Naive thymus-derived CD4-positive, alpha-beta T cell (primary cell): Measurements from ENCODE around the gene LIN54. TPM values are rescaled to one million over a fixed set of nuclear protein-coding genes. Genes with fewer than 3 reads are reported as not detected.
"Not testable (repeated sequence)": the region's sequence is repeated elsewhere in the genome, so short reads cannot be mapped to it uniquely, and the experiment has no call there.

Experiments
- ATAC-seq: fragments of 150-1000 bp; cut with Tn5 transposase; 2 replicates; pipeline ENCODE4 v1.10.0; 2021; ENCODE audit warnings: mild to moderate bottlenecking, moderate library complexity
- CTCF ChIA-PET: fragments of 350-600 bp; sonication (Branson Sonifier 250); formaldehyde crosslinking; loops from one replicate; lab custom pipeline; 2021; ENCODE audit warnings: antibody characterized with exemption; lab: Charles Lee
- POLR2A ChIA-PET: fragments of 350-600 bp; sonication (Branson Sonifier 250); formaldehyde crosslinking; loops from one replicate; lab custom pipeline; 2021; ENCODE audit warnings: antibody characterized with exemption, inconsistent platforms; lab: Charles Lee
- DNase-seq, 9 donors: peaks; one replicate each; pipeline versions ENCODE4 v3.0.0 to v3.0.0-alpha.2; 2020 to 2022; ENCODE audit warnings: mixed read lengths in 1 of 9
- H3K27ac ChIP-seq: one replicate; pipeline ENCODE4 v1.7.0; 2013; ENCODE audit warnings: mild to moderate bottlenecking, low read depth, low read length, moderate library complexity
- H3K27me3 ChIP-seq, 2 donors: one replicate each; pipeline ENCODE4 v1.7.0; 2013; ENCODE audit warnings: low read length in 2 of 2, mild to moderate bottlenecking in 2 of 2, moderate library complexity in 2 of 2; ENCODE audit not compliant: control insufficient read depth in 2 of 2, insufficient read depth in 2 of 2
- H3K36me3 ChIP-seq, 3 experiments: 1 replicate in 2 of 3; 2 replicates in 1 of 3; pipeline ENCODE4 v1.7.0; 2013; ENCODE audit warnings: low read length in 3 of 3, mild to moderate bottlenecking in 3 of 3, moderate library complexity in 1 of 3; ENCODE audit not compliant: insufficient read depth in 3 of 3, control insufficient read depth in 2 of 3
- H3K4me1 ChIP-seq, 2 donors: one replicate each; pipeline ENCODE4 v1.7.0; 2013; ENCODE audit warnings: low read length in 2 of 2, mild to moderate bottlenecking in 2 of 2, moderate library complexity in 1 of 2; ENCODE audit not compliant: control insufficient read depth in 2 of 2, insufficient read depth in 2 of 2
- H3K4me3 ChIP-seq: 2 replicates; pipeline ENCODE4 v1.7.0; 2013; ENCODE audit warnings: mild to moderate bottlenecking, low read length
- H3K9me3 ChIP-seq, 3 experiments: 1 replicate in 2 of 3; 2 replicates in 1 of 3; pipeline ENCODE4 v1.7.0; 2013; ENCODE audit warnings: low read length in 3 of 3; ENCODE audit not compliant: control insufficient read depth in 2 of 3
- H3K27ac Mint-ChIP-seq, 9 donors: one replicate each; pipeline ENCODE4 v1.8.0; 2020 to 2022; ENCODE audit warnings: mixed read lengths in 9 of 9, mild to moderate bottlenecking in 8 of 9, moderate library complexity in 5 of 9, inconsistent platforms in 2 of 9
- H3K27me3 Mint-ChIP-seq, 5 donors: one replicate each; pipeline ENCODE4 v1.8.0; 2021 to 2022; ENCODE audit warnings: mixed read lengths in 5 of 5, mild to moderate bottlenecking in 1 of 5
- H3K36me3 Mint-ChIP-seq, 5 donors: one replicate each; pipeline ENCODE4 v1.8.0; 2020 to 2022; ENCODE audit warnings: mixed read lengths in 5 of 5, mild to moderate bottlenecking in 3 of 5, inconsistent platforms in 1 of 5
- H3K4me1 Mint-ChIP-seq, 7 donors: one replicate each; pipeline ENCODE4 v1.8.0; 2020 to 2022; ENCODE audit warnings: mixed read lengths in 7 of 7, mild to moderate bottlenecking in 3 of 7, inconsistent platforms in 1 of 7
- H3K4me3 Mint-ChIP-seq, 10 donors: one replicate each; pipeline ENCODE4 v1.8.0; 2020 to 2022; ENCODE audit warnings: mild to moderate bottlenecking in 10 of 10, mixed read lengths in 10 of 10, moderate library complexity in 6 of 10, inconsistent platforms in 2 of 10
- H3K9me3 Mint-ChIP-seq, 11 donors: one replicate each; pipeline ENCODE4 v1.8.0; 2020 to 2022; ENCODE audit warnings: mixed read lengths in 11 of 11, mild to moderate bottlenecking in 4 of 11, inconsistent platforms in 1 of 11, moderate library complexity in 1 of 11
- intact Hi-C, 2 donors: fragments of 100-400 bp; cut with micrococcal nuclease; formaldehyde crosslinking; loops; one replicate each; pipeline ENCODE4 v1.15.1; 2023
- polyA plus RNA-seq, 2 donors: library from polyadenylated mRNA; unstranded; fragments of 300-500 nt; fragmentation: Illumina TruSeq; gene quantifications; one replicate each; pipeline ENCODE4 v1.2.3, GENCODE V29; 2021
- total RNA-seq, 6 experiments: library from RNA in 5 of 6; stranded (reverse) in 5 of 6; gene quantifications; 1 replicate in 5 of 6; 2 replicates in 1 of 6; pipeline ENCODE4 v1.2.3 and lab custom pipeline; 2021 to 2026

LIN54 gene
- total and polyA plus RNA-seq, 7 experiments from 2014 or later, result 11.0 to 30.7 (median 16.6) TPM

- peaks cover 0 to 17% (median 0%) of the 10 kb centered on the region in 5 donors for H3K36me3 Mint-ChIP-seq
- POLR2A ChIA-PET, ATAC-seq, H3K27me3 ChIP-seq, H3K4me3 ChIP-seq, DNase-seq, H3K4me3 Mint-ChIP-seq, H3K27ac ChIP-seq, H3K9me3 ChIP-seq, H3K27me3 Mint-ChIP-seq, H3K36me3 ChIP-seq, CTCF ChIA-PET, H3K4me1 ChIP-seq, H3K9me3 Mint-ChIP-seq, intact Hi-C loops: not testable (repeated sequence)
- peak overlapping the region in 1 of 9 donors; percentile 31 for H3K27ac Mint-ChIP-seq
- peaks cover 11 to 42% (median 36%) of the 10 kb centered on the region in 7 donors for H3K4me1 Mint-ChIP-seq
Observed at GRCh38 chr4:83043157-83043556, 32.5 kb upstream of the LIN54 start.

DNA sequence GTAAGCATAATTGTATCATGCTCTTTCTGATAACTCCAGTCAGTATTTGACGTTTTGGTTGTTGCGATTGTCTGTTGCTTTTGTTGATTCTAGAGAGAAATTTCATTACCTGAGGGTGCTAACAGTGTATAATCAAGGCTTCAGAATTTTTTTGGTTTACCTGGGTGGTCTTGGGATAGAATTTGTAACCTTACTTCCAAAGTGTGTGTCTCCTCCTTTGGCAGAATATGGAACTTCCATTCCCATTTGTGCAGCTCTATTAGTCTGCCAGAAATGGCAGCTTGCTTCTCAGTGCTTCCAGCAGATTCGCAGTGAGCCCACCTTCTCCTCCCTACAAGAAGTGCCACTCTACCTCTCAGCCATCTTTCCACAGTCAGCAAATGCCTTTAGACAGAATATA, 29.6 kb upstream of the LIN54 start:
- Mint-ChIP-seq H3K27me3 (no peaks in the 10 kb centered on the region), H3K36me3 (peaks cover 0 to 13% (median 0%) of the 10 kb centered on the region in 5 donors), H3K9me3 (no peaks in the 10 kb centered on the region), H3K4me1 (peaks cover 21 to 59% (median 48%) of the 10 kb centered on the region in 7 donors), H3K4me3 (peak overlapping the region in 1 of 10 donors; percentile 29), H3K27ac (peak overlapping the region in 3 of 9 donors; percentile 12 to 39 (median 28))
- intact Hi-C loops, result no loop called here
- Histone ChIP-seq H3K27ac (no peak overlapping the region), H3K9me3 (no peaks in the 10 kb centered on the region), H3K4me3 (no peak overlapping the region), H3K4me1 (peaks cover 8 to 27% of the 10 kb centered on the region in 2 donors), H3K36me3 (peaks cover 0 to 1% (median 0%) of the 10 kb centered on the region in 3 experiments), H3K27me3 (no peaks in the 10 kb centered on the region)
- DNase-seq, result no peak
- POLR2A ChIA-PET, result interaction anchor here (1.4 kb wide), 1 partner anchor 27 kb away, joined by 3 read pairs; no protein-coding TSS in a partner anchor
- CTCF ChIA-PET, result interaction anchor here (1.4 kb wide), 1 partner anchor 27 kb away, joined by 3 read pairs; no protein-coding TSS in a partner anchor
- no peak for ATAC-seq

GRCh38 chr4:83036991-83037665, 26.5 kb upstream of the LIN54 start:
- peaks cover 0 to 2% (median 0%) of the 10 kb centered on the region in 11 donors for H3K9me3 Mint-ChIP-seq
- intact Hi-C loops, result loop anchor here in 1 of 2 donors (10.0 kb wide), 1 partner anchor 752 kb away; no protein-coding TSS in a partner anchor
- Histone ChIP-seq H3K4me1 (peaks cover 4 to 23% of the 10 kb centered on the region in 2 donors), H3K27me3 (no peaks in the 10 kb centered on the region), H3K9me3 (no peaks in the 10 kb centered on the region), H3K4me3 (no peak overlapping the region), H3K27ac (no peak overlapping the region), H3K36me3 (peaks cover 0 to 4% (median 0%) of the 10 kb centered on the region in 3 experiments)
- H3K27ac Mint-ChIP-seq, result peak overlapping the region in 3 of 9 donors; percentile 29 to 66 (median 53)
- CTCF ChIA-PET, result interaction anchor here (1.0 to 2.3 kb wide), 3 partner anchors 22 to 247 kb away, joined by 3 to 5 read pairs (median 3); partner anchors contain the start of gene COQ2
- POLR2A ChIA-PET, result interaction anchor here (0.7 to 2.1 kb wide), 6 partner anchors 10 to 1437 kb away, joined by 3 to 7 read pairs (median 4); partner anchors contain the start of gene LIN54
- ATAC-seq, result no peak
- H3K27me3 Mint-ChIP-seq, result no peaks in the 10 kb centered on the region
- peaks cover 20 to 55% (median 45%) of the 10 kb centered on the region in 7 donors for H3K4me1 Mint-ChIP-seq
- peak overlapping the region; percentile 38 to 100 (median 80) for H3K4me3 Mint-ChIP-seq
- DNase-seq, result no peak
- H3K36me3 Mint-ChIP-seq, result peaks cover 0 to 13% (median 0%) of the 10 kb centered on the region in 5 donors

DNA sequence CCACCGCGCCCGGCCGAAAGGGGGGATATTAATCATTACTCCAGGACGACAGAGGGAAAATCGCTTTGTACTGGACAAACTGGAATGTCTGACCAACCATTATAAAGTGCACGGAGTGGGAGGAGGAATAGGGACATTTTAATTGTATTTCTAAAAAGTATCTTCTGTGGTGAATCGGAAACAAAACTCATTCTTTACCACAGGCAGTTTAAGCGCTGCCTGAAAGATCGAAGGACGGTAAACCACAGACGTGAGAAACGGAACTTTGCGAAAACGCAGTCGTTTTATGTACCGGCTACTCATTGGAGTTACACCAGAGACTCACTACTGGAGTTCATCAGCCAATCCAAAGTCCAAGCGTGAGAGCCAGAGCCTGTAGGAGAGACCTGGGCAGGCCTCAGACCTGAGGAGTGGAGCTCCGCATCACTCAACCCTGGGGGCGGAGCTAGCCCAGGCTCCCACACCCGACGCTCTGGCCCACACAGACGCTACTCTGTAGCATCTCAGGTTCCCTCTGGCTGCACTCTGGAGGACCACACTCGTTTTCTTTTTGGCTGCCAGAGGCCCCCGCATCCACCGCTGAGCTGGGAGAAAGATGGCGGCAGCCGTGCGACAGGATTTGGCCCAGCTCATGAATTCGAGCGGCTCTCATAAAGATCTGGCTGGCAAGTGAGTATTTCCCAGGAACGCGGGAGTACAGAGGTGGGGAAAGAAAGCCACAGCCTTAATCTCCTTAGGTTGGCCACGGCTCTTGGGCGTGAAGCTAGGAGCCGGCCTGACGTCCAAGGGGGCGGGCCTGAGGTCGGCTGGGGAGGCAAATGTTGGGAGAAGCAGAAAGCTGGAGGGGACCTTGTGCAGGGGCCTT, 24.2 kb upstream of the LIN54 start, which contains the start of gene COPS4:
Gene COPS4, plus strand, starts transcription at position 554 of the 865 bp plus-strand sequence. Its CDS starts 42 bp downstream, at position 596.
- DNase-seq (peak; percentile 77 to 98 (median 97)), ATAC-seq (peak; percentile 99)
- Histone ChIP-seq H3K4me1 (peaks cover 4 to 19% of the 10 kb centered on the region in 2 donors), H3K27ac (peak within 1 kb of the TSS; percentile 94), H3K27me3 (no peaks in the 10 kb centered on the region), H3K9me3 (no peaks in the 10 kb centered on the region), H3K4me3 (peak within 1 kb of the TSS; percentile 98), H3K36me3 (peaks cover 0 to 4% (median 0%) of the 10 kb centered on the region in 3 experiments)
- H3K4me1 Mint-ChIP-seq, result peaks cover 19 to 44% (median 35%) of the 10 kb centered on the region in 7 donors
- POLR2A ChIA-PET, result interaction anchor here (0.6 to 1.4 kb wide), 27 partner anchors 10 to 660 kb away, joined by 3 to 59 read pairs (median 4); partner anchors contain the start of genes ABRAXAS1, COQ2, HELQ and HNRNPD
- intact Hi-C loops, result loop anchor here (1.0 to 10.0 kb wide), 16 partner anchors 22 to 750 kb away; partner anchors contain the start of genes COQ2 (in 2 of the 2), HELQ (in 2 of the 2), SEC31A (in 2 of the 2) and THAP9 (in 2 of the 2)
- peak within 1 kb of the TSS; percentile 92 to 100 (median 98) for H3K4me3 Mint-ChIP-seq
- CTCF ChIA-PET, result interaction anchor here (0.7 to 1.3 kb wide), 15 partner anchors 10 to 573 kb away, joined by 3 to 11 read pairs (median 3); partner anchors contain the start of genes COQ2 and LIN54
- peak within 1 kb of the TSS; percentile 94 to 100 (median 97) for H3K27ac Mint-ChIP-seq
- peaks cover 0 to 4% (median 0%) of the 10 kb centered on the region in 5 donors for H3K36me3 Mint-ChIP-seq
- peaks cover 0 to 2% (median 0%) of the 10 kb centered on the region in 11 donors for H3K9me3 Mint-ChIP-seq
- no peaks in the 10 kb centered on the region for H3K27me3 Mint-ChIP-seq

DNA sequence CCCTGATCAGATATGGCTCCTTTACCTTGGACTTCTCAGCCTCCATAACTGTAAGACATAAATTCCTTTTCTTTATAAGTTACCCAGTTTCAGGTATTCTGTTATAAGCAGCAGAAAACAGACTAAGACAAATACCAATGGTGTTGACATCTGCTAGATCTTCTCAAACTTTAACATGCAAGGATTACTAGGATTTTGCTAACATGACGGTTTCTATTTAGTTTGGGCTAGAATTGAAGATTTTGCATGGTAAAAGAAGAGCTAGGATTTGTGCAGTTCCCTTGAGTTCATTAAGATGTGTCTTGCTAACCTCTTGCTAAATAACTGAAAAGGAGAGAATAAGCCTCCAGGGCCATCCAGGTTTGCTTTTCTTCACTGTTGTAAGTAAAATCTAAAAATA, 19.1 kb upstream of the LIN54 start:
- Mint-ChIP-seq H3K27me3 (peaks cover 0 to 26% (median 3%) of the 10 kb centered on the region in 5 donors), H3K27ac (no peak overlapping the region), H3K36me3 (peaks cover 0 to 5% (median 0%) of the 10 kb centered on the region in 5 donors), H3K4me1 (peaks cover 0 to 6% (median 2%) of the 10 kb centered on the region in 7 donors), H3K4me3 (no peak overlapping the region), H3K9me3 (peaks cover 0 to 17% (median 3%) of the 10 kb centered on the region in 11 donors)
- Histone ChIP-seq H3K4me1 (no peaks in the 10 kb centered on the region), H3K27ac (no peak overlapping the region), H3K4me3 (no peak overlapping the region), H3K27me3 (no peaks in the 10 kb centered on the region), H3K9me3 (no peaks in the 10 kb centered on the region), H3K36me3 (no peaks in the 10 kb centered on the region)
- CTCF ChIA-PET, result no interaction called here
- ATAC-seq, result no peak
- POLR2A ChIA-PET, result no interaction called here
- intact Hi-C loops, result loop anchor here in 1 of 2 donors (10.0 kb wide), 1 partner anchor 745 kb away; no protein-coding TSS in a partner anchor
- DNase-seq, result no peak

- POLR2A ChIA-PET, result no interaction called here
Observed at GRCh38 chr4:83028976-83029375, 18.4 kb upstream of the LIN54 start.

More at GRCh38 chr4:83028976-83029375, 18.4 kb upstream of the LIN54 start:
- DNase-seq (no peak), ATAC-seq (no peak)
- H3K27me3 Mint-ChIP-seq, result peaks cover 0 to 26% (median 3%) of the 10 kb centered on the region in 5 donors
- intact Hi-C loops, result no loop called here
- no peaks in the 10 kb centered on the region for H3K36me3 ChIP-seq
- CTCF ChIA-PET, result no interaction called here
- H3K27ac Mint-ChIP-seq, result no peak overlapping the region
- H3K9me3 ChIP-seq, result no peaks in the 10 kb centered on the region
- H3K36me3 Mint-ChIP-seq, result peaks cover 0 to 5% (median 0%) of the 10 kb centered on the region in 5 donors
- no peak overlapping the region for H3K27ac ChIP-seq
- H3K27me3 ChIP-seq, result no peaks in the 10 kb centered on the region
- no peak overlapping the region for H3K4me3 Mint-ChIP-seq
- H3K4me3 ChIP-seq, result no peak overlapping the region
- H3K4me1 ChIP-seq, result no peaks in the 10 kb centered on the region
- H3K9me3 Mint-ChIP-seq, result peaks cover 0 to 20% (median 3%) of the 10 kb centered on the region in 11 donors
- peaks cover 0 to 6% (median 0%) of the 10 kb centered on the region in 7 donors for H3K4me1 Mint-ChIP-seq
